Activated T-cell treated with anti-CD3 and anti-CD28 coated beads for 24 hours (primary cell): ENCODE results near the gene CBFA2T3.

Source experiments
- DNase-seq: peaks from one replicate; pipeline ENCODE4 v3.0.0-alpha.2; 2020; ENCODE audit warnings: low read depth

The CBFA2T3 gene

DNA sequence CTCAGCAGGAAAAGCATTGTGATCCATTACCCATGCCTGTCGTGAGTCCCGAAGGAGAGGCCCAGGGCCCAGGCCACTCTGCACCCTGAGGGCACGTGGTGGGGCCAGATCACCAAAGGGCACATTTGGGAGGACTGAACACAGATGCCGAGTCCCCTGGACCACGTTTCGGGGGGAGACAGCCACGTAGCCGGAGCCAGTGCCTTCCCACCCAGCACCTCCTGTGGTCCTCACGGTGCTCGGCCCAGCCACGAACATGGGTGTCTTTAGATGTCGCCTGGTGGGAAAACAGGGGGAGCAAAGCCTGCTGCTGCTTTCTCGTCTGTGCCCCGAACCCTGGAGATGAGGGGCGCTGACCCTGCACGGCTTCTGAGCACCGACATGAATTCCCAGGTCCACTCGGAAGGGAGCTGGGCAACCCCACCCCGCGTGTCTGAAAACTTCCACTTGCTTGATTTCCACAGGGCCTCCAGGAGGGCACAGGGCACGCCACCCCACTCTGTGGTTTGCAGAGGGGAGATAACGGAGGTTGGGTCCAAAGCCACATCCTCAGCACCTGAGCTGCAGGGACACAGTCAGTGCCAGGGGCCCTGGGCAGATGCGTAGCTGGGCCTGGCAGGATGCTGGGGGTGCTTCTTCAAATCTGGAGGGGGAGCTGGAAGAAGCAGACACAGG, 14.4 kb downstream of the CBFA2T3 start:
- no peak for DNase-seq

DNA sequence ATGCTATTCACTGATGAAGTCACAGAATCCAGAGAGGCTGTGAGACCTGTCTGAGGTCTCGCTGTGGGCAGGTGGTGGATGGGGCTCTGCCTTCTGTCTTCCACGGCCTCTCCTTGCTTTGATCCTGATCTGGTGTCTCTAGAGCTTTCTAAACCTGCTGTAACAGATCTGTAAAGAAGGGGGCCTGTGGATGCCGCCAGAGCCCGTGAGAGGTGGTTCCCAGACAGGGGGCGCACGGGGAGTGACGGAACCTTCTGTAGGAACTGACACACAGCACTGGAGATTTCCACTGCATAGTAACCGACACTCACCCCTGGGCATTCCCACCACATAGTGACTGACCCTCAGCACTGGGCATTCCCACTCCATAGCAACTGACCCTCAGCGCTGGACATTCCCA, 16.0 kb downstream of the CBFA2T3 start:
- DNase-seq: no peak

DNA sequence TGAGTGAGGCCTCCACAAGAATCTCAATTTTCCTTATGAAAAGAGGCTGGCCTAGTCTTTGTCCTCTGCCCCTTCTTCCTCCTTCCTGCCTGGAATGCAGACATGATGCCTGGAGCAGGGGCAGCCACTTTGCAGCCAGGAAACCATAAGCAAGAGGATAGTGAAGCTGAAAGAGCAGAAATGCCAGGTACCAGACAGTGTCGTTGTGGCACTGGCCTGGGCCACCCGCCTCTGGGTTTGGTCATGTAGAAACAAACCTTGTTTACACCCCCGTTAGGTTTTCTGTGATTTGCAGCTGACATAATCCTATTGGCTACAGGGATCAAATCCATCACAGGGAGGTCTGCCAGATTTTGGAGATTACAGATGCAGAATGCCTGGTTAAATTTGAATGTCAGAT, 16.5 kb downstream of the CBFA2T3 start:
- DNase-seq: no peak

DNA sequence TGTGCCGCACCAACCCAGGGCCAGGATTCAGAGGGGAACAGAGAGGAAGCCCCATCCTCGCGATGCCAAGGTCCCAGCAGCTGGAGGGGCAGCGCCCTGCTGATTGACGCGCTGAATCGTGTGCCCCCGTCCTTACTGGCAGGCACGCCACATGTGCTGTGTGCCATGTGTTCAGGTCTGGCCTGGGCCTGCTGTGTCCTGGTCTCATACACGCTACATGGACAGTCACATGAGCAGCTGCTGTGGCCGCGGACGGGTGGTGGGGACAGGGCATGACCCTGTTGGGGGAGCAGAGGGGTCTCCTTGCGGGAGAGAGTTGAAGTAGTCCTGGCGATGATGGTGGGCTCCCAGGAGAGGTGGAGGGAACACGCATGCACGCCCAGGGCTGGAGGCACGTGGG, 18.0 kb downstream of the CBFA2T3 start:
- DNase-seq: no peak

- no peak for DNase-seq
Measured at GRCh38 chr16:88957887-88958577, 19.0 kb downstream of the CBFA2T3 start.

GRCh38 chr16:88957433-88957767, 19.6 kb downstream of the CBFA2T3 start:
- no peak for DNase-seq

GRCh38 chr16:88956546-88957432, 20.2 kb downstream of the CBFA2T3 start:
- no peak for DNase-seq

GRCh38 chr16:88955906-88956305, 21.1 kb downstream of the CBFA2T3 start:
- no peak for DNase-seq

DNA sequence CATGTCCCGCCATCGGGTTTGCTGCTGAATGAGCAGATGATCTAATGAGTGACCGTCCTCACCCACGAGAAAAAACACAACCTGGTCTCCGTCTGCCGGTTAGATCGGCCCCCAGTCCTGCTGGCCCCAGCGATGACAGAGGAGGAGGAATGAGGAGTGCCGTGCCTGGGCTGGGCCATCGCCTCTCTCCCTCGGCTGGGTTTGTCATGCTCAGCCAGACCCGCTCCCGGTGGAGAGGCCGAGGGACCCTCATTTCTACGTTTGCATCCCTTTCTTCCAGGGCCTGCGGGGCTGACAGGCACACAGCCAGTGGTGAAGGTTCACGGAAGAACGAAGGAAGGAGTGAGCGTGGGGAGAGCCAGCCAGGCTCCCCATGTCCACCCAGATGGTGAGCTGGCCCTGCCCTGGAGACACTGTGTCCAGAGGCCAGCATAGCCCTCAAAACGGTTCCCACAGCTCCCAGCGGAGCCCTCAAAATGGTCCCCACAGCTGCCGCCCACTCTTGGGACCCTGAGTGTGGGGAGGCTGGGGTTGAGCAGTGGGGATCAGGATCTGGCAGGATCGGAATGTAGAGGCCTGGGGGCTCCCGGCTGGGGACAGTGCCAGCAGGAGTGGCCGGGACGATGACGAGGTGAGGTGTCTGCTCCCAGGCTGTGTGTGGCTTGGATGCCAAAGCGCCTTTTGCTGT, 23.9 kb downstream of the CBFA2T3 start:
- DNase-seq: no peak

DNA sequence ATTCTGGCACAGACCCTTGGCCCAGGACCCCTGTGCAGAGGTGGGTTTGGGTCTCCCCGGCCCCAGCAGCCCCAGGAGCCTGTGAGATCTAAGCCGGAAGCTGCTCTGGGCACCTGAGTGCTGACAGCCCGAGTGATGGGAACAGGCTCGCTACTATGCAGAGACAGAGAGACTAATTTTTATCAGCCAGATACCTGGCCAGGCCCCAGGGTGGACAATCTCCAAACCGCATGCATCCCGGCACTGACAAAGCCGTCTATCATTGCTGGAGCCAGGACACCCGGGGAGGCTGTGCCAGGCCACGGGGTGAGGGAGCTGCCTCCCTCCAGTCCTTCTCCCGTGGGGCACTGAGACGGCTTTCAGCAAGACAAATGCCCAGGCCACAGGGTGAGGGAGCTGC, 25.0 kb downstream of the CBFA2T3 start:
- DNase-seq: no peak

DNA sequence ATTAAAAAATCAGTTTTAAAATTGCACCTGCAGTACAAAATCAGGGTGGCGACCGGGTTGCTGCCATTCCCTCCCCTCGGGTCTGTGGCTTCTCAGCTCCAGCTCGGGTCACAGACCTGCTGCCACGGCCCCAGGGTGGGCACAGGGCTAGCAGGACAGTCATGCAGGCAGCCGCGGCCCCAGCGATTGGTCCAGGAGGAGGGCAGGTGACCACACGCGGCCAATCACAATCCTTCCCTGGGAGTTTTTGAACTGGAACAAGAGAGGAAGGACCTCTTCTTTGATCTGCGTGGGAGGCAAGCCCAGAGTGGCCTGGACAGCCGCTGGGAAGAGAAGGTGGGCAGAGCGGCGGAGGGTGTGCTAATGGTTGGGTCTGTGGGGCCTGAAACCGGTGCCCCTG, 25.5 kb downstream of the CBFA2T3 start:
- DNase-seq: no peak

GRCh38 chr16:88948781-88949490, 28.1 kb downstream of the CBFA2T3 start:
- no peak for DNase-seq

DNA sequence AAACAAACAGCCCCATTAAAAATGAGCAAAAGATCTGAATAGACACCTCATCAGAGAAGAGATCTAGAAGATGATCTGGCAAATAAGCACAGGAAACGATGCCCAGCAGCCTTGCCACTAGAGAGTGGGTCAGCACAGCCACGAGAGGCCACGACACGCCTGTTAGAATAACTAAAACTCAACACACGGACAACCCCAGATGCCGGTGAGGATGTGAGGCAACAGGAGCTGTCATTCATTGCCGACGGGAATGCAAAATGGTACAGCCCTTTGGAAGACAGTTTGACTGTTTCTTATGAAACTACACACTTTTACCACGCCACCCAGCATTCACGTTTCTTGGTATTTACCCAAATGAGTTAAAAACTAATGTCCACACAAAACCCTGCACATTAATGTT, 31.5 kb downstream of the CBFA2T3 start:
- DNase-seq: no peak

GRCh38 chr16:88943741-88944140, 33.3 kb downstream of the CBFA2T3 start:
- no peak for DNase-seq

DNA sequence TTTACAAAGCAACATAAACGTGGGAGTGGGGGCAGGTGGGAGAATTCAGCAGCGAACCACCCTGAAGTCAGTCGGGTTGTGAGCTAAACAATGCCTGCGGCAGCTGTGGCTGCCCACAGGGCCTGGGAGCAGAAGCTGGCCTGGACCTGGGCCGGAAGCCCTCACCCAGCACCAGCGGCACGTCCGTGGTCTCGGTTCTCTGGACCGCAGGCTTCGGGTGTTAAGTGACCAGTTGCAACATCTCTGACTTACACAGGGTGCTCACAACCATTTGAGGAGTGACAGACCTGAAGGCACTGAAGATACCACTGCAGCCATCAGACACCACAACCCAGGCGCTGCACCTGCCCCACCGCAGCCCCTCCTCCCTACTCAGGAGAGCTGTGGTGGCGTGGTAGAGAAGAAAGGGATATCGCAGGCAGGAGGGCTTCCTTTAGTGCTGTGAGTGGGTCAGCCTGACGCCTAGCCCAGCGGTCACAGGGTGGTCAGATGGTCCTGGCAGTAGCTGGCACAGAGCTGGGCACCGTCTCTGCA, 33.8 kb downstream of the CBFA2T3 start:
- DNase-seq: no peak

GRCh38 chr16:88941913-88942909, 34.8 kb downstream of the CBFA2T3 start:
- peak; percentile 39 for DNase-seq

- DNase-seq: no peak
Measured at GRCh38 chr16:88940862-88941817, 35.9 kb downstream of the CBFA2T3 start.

- no peak for DNase-seq
Measured at GRCh38 chr16:88939972-88940861, 36.8 kb downstream of the CBFA2T3 start.
